Sigmoid colon (tissue), 3 donors: ENCODE results near the gene TKFC.

Experiments used
- POLR2A ChIP-seq, 2 donors: fragments of 450-650 bp; IDR thresholded peaks; one replicate each; pipeline ENCODE4 v1.6.1; 2016; ENCODE audit warnings: antibody characterized with exemption in 2 of 2, mild to moderate bottlenecking in 2 of 2, moderate library complexity in 2 of 2
- TF ChIP-seq, protein P1 (sequence below), 4 experiments: fragments of 450-650 bp in 3 of 4; fragments of 200-600 bp in 1 of 4; IDR thresholded peaks; one replicate each; pipeline ENCODE4 v1.5.1; 2016 to 2019; ENCODE audit warnings: antibody characterized with exemption in 4 of 4, mild to moderate bottlenecking in 3 of 4, moderate library complexity in 2 of 4

DNA sequence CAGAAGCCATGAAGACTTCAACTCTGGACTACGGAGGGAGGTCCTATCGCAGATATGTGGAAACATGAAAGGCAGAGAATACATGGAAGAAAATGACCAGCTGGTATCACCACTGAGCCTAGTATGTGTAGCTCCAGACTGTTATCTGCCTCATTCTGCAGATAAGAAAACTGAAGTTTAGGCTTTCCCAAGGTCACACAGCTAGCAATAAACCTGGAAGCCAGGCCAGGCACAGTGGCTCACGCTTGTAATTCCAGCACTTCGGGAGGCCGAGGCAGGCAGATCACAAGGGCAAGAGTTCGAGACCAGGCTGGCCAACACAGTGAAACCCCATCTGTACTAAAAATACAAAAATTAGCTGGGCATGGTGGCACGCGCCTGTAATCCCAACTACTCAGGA, 22.3 kb upstream of the TKFC start:
- TF ChIP-seq, protein P1, sequence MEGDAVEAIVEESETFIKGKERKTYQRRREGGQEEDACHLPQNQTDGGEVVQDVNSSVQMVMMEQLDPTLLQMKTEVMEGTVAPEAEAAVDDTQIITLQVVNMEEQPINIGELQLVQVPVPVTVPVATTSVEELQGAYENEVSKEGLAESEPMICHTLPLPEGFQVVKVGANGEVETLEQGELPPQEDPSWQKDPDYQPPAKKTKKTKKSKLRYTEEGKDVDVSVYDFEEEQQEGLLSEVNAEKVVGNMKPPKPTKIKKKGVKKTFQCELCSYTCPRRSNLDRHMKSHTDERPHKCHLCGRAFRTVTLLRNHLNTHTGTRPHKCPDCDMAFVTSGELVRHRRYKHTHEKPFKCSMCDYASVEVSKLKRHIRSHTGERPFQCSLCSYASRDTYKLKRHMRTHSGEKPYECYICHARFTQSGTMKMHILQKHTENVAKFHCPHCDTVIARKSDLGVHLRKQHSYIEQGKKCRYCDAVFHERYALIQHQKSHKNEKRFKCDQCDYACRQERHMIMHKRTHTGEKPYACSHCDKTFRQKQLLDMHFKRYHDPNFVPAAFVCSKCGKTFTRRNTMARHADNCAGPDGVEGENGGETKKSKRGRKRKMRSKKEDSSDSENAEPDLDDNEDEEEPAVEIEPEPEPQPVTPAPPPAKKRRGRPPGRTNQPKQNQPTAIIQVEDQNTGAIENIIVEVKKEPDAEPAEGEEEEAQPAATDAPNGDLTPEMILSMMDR (IDR thresholded peaks at IDR 0.05) = no peak
- no peak for TF ChIP-seq POLR2A (IDR thresholded peaks at IDR 0.05)
